Stimulated activated CD8-positive, alpha-beta memory T cell treated with anti-CD3 and anti-CD28 coated beads, Interleukin-7, amount 100 ng/mL, for 24 hours (primary cell): ENCODE data around the gene TOP2A.

ENCODE experiments used
- DNase-seq: peaks from one replicate; pipeline ENCODE4 v3.0.0-alpha.2; 2020; ENCODE audit warnings: low read depth

TOP2A gene

DNA sequence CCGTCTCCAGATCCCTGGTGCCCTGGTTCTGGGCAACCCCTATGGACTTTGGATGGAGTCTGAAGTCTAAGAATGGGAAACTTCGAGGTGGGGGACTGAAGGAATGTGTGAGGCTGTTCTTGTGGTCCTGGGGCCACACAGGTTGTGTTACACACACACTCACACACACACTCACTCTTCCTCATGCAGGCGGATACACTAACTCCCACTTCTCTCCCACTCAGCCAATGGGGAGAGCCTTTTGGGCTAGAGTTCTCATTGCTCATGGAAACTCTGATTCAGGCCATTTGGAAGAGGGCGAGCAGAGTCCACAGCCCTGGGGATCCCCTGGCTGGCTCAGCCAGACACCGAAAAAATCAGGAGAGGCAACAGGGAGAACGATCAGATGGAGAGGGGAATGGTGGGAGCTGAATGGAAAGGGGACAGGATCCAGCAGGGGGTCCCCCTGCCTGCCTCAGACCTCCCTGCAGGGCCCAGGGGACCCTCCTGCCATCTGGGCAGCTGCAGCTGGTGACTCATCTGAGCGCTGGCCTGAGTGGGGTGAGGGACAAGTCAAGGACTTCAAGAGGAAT is 34.6 kb upstream of the TOP2A start:
- no peak for DNase-seq

DNA sequence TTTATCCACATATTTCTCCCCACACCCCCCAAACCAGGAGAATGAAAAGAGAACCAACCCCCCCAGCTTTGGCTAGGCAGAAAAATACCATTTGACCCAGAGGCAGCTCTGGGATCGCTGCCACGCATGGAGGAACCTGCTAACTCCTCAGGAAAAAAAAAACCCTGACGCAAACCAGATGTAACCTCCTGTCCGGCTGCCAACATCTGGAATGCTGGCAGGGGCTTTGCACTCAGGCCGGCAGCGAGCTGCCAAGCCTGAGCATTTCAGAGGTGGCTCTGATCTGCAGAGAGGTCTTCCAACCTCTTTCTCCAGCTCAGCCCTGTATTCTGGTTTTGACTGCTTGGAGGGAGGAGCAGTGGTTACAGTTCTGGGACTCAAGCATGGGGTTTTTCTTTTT is 33.7 kb upstream of the TOP2A start:
- no peak for DNase-seq

DNA sequence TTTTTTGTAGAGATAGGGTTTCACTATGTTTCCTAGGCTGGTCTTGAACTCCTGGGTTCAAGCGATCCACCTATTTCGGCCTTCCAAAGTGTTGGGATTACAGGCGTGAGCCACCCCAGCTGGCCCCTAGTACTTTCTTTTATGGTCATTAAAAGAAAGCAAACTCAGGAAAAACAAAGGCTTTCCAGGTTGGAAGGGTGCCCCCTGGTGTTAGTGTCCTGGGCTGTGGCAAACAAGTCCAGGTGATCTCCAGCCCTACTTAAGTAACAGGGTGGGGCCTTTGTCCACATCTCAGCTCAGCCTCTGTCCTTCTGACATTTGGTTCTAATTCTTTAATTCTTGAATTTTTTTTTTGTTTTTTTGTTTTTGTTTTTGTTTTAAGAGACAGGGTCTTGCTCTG is 32.5 kb upstream of the TOP2A start:
- DNase-seq, result peak; percentile 25

DNA sequence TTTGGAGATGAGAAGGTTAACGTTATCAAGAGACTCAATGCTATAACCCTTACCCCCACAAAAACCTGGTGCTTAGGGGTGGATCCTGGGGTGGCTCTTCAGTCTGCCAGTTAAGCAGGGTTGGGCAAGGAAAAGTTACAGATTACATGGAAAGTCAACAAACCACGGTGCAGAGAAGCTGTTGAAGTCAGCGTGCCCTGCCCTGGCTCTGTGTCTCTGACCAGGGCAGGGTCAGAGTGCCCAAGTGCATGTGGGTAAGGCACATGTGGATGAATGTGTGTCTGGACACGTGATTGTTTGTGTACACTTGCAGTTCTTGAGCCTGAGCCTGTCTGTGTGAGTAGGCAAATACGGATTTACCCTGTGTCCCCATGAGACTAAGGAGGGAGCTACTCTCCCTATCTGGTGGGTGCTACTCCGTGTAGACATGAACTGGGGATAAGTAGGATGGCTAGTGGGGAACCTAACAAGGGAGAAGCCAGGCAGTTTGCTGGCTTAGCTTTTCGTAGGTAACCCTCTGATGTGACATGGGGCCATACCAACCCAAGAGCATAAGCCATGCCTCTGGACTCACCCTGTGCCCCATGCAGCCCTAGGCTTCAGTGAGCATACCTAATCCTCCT is 31.1 kb upstream of the TOP2A start:
- no peak for DNase-seq

GRCh38 chr17:40448213-40448638 is 30.5 kb upstream of the TOP2A start:
- no peak for DNase-seq

DNA sequence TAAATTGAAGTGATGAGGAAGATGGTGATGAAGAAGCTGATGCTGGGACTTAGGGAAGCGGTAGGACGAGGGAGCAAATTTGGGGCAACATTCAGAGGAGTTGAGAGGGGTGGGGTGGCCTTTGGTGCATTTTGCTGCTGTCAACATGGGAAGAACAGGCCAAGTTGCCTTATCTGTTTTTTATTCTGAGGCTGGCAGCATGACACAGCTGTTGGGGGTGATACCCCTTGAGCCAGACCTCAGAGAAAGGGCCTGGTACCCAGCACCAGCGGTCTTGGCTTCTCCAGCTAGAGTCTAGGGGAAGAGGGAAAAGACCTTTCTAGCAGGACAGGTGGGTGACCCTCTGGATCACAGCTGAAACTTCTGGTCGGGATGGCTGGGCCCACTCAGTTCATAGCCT is 30.1 kb upstream of the TOP2A start:
- DNase-seq, result no peak

DNA sequence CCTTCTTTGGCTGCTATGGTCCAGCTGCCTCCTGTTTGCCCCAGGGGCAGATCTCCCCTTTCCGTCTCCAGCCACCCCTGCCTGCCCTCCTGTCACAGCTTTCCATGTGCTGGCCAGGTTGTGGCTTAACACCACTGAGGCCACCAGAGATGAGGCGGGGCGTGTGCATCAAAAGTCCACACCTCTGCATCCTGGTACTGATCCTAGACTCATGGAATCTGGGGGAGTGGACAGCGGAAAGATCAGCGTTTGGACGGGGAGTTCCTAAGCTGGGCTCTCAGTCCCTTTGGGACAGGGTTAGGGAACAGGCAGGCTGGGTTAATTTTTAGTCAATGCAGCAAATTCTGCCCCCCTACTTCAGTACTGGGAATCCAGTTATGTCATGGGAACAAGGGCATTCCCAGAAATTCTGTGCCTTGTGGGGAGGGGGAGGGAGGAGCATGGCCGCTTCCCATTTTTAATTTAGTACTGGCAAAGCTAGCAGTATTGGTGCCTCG is 29.5 kb upstream of the TOP2A start:
- no peak for DNase-seq

DNA sequence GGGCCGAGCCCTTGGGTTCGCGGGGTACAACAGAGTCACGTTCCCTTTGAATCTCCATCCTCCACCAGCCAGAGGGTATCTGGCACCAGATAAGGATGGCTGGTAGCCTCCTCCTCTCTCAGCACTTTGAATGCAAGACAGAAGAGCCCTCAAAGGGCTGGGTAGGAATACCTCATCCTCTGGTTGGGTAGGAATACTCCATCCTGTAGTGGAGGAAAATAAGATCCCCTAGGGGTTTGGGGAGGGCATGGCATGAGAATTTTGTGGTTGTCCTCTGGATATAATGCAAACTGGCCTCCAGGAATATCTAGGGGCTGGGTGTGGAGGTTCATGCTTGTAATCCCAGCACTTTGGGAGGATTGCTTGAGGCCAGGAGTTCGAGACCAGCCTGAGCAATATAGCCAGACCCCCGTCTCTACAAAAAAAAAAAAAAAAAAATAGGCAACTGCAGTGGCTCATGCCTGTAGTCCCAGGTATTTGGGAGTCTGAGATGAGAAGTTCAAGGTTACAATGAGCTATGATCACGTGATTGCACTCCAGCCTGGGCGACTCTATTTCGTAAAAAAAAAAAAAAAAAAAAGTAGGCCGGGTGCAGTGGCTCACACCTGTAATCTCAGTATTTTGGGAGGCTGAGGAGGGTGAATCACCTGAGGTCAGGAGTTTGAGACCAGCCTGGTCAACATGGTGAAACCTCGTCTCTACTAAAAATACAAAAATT is 28.2 kb upstream of the TOP2A start:
- no peak for DNase-seq

DNA sequence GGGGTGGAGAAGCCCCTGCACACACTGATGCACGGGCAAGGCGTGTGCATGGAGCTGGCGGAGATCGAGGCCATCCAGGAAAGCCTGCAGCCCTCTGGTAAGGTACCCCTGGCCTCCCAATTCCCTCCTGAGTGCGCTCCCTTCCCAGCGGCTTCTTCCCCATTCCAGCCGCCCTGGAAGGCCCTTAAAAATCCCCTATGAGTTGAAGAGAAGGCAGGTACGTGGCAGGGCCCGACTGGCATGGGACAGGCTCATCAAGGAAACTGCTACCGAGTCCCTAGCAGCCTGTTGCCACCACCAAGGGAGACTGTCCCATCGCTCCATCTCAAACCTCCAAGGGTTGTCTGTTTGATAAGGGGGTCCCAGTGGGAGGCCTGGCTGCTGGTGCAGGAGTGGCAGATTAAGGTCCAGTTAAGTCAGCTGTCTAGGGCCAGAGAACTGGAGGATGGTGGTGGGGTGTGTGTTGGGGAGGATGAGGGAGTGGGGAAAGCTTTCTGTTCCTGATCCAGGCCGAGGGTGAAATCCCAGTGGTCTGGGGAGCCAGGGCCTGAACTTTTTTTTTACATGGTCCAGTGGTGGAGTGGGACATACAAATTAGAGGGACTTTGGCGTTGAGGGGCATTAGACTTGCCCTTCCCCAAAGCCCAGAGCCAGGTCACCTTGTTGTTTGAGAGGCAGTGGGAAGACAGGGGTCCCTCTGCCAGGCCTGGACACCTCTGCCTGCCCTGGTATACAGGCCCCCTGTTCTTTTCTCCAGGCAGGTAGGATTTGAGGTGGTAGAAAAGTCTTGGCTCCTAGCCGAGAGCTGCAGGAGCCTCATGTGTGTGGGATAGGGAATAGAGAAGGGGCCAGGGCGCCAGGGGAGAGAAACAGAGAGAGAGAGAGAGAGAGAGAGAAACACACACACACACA is 26.5 kb upstream of the TOP2A start:
- no peak for DNase-seq

DNA sequence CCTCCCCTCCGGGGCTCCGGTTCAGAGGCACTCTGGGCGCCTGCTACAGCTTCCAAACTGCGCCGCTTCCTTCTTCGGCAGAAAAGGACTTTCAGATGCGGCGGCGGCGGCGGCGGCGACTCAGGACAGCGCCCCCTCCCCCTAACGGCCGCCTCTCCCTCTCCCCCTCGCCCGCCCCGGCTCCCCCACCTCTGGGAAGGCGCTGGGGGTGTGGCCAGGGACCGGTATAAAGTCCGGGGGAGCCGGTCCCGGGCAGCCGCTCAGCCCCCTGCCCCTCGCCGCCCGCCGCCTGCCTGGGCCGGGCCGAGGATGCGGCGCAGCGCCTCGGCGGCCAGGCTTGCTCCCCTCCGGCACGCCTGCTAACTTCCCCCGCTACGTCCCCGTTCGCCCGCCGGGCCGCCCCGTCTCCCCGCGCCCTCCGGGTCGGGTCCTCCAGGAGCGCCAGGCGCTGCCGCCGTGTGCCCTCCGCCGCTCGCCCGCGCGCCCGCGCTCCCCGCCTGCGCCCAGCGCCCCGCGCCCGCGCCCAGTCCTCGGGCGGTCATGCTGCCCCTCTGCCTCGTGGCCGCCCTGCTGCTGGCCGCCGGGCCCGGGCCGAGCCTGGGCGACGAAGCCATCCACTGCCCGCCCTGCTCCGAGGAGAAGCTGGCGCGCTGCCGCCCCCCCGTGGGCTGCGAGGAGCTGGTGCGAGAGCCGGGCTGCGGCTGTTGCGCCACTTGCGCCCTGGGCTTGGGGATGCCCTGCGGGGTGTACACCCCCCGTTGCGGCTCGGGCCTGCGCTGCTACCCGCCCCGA is 25.7 kb upstream of the TOP2A start, which contains the start of gene IGFBP4:
IGFBP4 (plus strand) TSS at position 255 of the 792 bp plus-strand sequence; CDS start at position 541, 286 bp downstream.
- DNase-seq, result peak; percentile 33

GRCh38 chr17:40442392-40443195 is 24.9 kb upstream of the TOP2A start:
- no peak for DNase-seq

DNA sequence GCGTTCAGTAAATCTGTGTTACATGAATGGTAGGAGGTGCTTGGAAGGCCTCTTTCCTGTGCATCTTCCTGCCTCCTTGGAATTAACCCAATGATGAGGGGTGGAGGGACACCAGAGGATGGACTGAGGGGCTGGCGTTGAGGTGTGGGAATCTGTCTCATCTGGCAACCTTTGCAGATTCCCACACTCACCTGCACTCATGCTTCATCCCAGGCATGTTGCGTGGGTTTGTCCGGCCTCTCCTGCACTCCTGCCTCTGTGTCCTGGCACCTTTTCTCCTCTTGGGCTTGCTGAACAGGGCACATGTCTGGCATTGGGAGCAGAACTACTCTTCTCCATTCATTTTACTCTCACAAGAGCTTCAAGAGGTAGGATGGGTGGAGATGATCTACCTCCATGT is 22.5 kb upstream of the TOP2A start:
- no peak for DNase-seq

DNA sequence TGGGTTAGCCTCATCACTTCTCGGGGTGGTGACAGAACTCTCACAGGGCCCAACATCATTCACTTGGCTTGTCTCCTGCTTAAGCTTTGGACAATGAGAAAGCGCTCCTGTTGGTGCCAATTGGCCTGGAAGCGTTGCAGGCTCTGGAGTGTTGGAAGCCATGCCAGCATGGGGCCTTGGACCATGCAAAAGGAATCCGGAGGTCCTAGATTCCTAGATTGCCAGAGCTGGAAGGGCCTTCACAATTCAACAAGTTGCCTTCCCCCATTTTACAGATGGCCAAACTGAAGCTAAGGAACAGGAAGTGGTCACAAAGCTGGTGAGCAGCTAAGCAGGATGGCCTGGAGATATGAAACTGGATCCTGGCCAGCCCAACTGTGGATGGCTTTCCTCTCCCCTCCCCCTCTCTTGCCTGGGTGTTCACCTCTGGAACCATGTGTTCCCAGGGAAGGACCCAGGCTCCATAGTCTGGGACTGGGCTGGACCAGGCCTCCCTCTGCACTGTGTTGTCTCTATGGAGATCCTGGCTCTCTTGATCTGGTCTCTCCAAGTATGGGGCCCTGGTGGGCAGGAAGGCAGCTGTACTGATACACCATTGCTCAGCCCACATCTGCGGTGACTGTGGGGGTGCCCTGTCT is 19.5 kb upstream of the TOP2A start:
- no peak for DNase-seq

DNA sequence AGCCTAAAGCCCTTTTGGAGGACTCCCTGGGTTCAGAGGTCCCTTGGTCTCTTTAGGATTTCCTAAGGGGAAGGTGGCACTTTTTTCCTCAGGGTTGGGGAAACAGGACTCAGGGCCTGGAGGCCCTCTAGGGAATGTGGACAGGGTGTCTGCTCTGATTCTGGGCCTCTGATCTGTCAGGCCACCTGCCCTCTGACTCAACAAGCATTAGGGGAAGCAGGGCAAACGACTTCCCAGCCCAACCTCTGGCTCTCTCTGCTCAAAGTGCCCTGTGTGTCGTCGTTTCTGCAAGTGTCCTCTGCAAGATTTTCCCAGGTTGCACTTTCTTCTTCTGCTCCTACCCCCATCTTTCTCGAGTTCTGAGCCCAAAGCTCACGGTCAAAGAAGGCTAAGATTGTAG is 18.9 kb upstream of the TOP2A start:
- no peak for DNase-seq

DNA sequence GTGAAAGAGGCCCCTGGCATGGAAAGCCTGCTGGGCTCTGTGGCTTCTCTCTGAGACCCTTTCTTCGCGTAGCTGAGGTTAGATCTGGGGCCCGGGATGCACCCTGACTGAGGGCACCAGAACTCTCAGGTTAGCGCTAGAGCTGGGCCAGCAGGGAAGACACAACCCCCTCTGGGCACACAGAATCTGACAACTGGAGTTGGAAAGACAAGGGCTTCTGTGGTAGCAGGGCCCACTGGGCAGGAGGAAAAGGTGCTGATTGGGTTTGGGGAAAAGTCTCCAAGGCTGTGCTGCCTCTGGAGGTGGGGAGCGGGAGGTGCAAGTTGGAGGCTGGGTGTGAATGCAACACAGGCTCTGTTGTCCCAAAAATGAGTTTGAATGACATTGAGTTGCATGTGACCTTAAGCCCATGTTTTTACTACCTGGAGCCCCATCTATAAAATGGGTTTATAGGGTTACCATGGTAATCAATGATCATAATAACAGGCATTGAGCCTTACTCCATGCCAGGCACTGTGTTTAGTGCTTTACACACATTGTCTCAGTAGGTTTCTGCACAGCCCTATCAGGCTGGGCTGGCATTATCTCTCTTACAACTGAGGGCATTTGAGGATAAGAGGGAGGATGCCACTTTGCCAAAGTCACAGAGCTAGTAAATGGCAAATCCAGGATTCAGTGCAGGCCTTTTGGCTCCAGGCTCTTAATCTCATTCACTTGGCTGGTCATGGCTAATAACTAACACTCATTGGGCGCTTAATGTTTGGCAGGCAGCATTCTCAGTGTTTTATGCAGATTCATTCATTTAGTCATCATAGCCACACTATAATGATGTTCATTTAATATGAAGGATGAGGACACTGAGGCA is 16.1 kb upstream of the TOP2A start:
- DNase-seq, result no peak

DNA sequence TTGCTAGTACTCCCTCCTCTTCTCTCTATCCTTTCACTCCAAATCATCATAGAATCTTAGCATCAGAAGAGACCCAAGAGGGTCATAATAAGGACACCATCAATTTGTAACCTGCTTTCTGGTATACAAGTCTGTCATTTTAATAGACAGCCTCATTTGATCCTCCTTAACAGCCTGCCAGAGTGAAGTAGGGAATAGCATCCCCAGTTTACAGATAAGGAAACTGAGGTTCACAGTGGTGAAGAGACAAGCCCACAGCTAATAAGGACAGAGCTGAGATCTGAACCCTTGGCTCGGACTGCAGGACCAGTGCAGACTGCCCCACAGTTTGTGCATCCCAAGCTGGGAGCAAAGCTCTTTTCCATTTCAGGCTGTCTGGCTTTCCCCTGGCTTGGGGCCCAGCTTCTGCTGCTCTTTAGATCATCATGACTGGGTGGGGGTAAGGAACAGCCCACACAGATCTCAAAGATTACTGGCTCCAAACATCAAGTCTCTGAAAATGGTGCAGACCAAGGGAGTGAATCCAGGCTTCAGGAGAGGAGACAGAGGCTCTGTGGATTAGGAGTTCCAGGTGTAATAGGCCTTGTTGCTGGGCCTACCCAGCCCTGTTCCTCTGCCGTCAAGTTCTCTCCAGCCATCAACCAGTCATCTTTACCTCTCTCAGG is 15.3 kb upstream of the TOP2A start:
- DNase-seq, result no peak

DNA sequence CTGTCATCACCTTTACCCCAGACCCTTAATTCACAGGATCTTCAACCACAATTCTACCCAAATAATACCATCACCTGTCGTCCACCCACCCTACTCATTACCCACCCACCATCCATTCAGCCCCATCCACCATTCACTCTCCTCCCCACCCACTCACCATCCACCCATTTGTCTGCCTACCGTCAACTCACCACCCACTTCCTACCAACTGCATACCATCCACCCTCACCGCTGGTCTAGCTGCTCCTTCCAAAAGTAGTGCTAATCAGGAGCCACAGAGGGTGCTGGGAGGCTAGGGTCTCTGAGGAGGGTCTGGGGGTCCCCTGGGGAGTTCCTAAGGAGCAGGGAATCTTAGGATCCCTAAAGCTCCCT is 13.5 kb upstream of the TOP2A start:
- DNase-seq, result no peak
